ENCODE data around the gene CCNI.

CCNI gene

GRCh38 chr4:77117721-77118120, 41.9 kb upstream of the CCNI start:
- no peak for TF ChIP-seq CTCF (IDR thresholded peaks at IDR 0.05; ENCODE audit: low read depth, low read length)
- no peak overlapping the region for H3K4me3 ChIP-seq (replicated peaks in 1 of 2; ENCODE audit: low read depth in 2 of 2, low read length in 2 of 2)
- no peak for DNase-seq (ENCODE audit: low read depth in 2 of 2)

DNA sequence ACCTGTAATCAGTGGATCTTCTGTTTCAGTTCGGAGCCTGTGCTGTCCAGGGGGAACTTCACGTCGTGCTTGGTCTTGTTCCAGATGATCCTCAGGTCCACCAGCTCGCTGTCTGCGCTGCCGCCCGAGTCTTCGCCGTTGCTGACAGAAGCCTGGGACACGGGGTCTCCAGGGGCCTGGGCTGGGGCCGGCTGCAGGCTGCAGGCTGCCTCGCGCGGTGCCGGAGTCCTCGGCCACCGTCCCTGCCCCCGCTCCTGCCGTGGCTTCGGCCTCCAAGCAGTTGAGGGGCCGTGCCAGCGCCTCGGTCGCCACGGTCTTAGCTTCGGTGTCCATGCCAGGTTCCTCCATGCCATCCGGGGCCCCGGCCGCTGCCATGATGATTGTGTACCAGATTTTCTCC, 37.3 kb upstream of the CCNI start:
- no peak overlapping the region for H3K4me3 ChIP-seq (replicated peaks in 1 of 2; ENCODE audit: low read depth in 2 of 2, low read length in 2 of 2)
- no peak for DNase-seq (ENCODE audit: low read depth in 2 of 2)
- no peak for TF ChIP-seq CTCF (IDR thresholded peaks at IDR 0.05; ENCODE audit: low read depth, low read length)

GRCh38 chr4:77110730-77111129, 34.9 kb upstream of the CCNI start:
- peak in 1 of 2 donors; percentile 12 for DNase-seq (ENCODE audit: low read depth in 2 of 2)
- no peak overlapping the region for H3K4me3 ChIP-seq (replicated peaks in 1 of 2; ENCODE audit: low read depth in 2 of 2, low read length in 2 of 2)
- no peak for TF ChIP-seq CTCF (IDR thresholded peaks at IDR 0.05; ENCODE audit: low read depth, low read length)

DNA sequence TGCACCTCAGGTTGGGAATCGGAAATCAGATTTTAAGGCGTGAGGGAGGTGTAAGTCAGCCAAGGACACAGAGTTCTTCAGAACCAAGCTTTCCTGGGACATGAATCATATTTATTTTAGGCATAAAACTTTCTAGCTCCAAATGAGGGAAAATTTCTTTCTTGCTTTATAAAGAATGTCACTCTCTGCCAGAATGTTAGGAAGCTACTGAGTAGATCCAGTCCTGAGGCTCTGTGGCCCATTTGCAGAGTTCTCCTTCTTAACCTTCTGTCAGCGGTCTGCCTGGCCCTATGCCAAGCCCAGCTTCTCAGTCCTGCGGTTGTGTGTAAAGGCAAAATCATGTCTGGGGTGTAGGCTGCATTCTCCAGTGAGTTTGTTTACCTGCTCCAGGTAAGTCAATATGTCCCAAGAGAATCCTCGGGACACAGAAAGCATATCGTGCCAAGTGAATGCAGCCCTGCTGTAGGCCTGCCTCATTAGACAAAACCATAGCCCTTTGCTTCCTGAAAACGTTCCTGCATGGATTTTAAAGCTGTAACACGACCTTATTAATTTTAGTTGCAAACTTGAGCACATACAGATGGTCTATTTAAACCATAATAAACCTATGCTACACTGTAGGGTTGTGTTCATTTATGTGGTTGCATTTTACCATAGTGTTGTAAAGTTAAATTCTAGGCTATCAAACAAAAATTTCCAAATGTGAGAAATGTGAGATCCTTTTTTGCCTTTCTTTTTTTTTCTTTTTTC, 29.2 kb upstream of the CCNI start:
- DNase-seq (ENCODE audit: low read depth in 2 of 2) = peak; percentile 53 to 55
- no peak for TF ChIP-seq CTCF (IDR thresholded peaks at IDR 0.05; ENCODE audit: low read depth, low read length)
- no peak overlapping the region for H3K4me3 ChIP-seq (replicated peaks in 1 of 2; ENCODE audit: low read depth in 2 of 2, low read length in 2 of 2)

GRCh38 chr4:77104388-77104787, 28.6 kb upstream of the CCNI start:
- no peak overlapping the region for H3K4me3 ChIP-seq (replicated peaks in 1 of 2; ENCODE audit: low read depth in 2 of 2, low read length in 2 of 2)
- DNase-seq (ENCODE audit: low read depth in 2 of 2) = no peak
- no peak for TF ChIP-seq CTCF (IDR thresholded peaks at IDR 0.05; ENCODE audit: low read depth, low read length)

DNA sequence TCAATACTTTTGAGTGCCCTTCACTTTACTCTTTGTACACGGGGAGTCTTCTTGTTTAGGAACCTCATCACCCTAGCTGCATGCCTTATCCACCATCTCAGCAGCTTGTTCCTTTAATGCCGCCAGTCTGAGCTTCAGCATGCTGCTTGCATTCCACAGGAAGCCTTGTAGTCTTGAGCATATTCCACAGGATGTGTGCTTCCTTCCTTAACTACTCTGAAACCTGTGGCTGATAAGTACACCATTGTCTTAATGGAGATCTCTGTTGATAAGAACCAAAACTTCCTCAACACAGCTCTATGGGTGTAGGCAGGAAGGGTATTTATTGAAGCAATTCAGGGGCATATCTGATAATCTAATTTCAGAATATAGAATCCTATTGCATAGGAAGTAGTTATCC, 24.4 kb upstream of the CCNI start:
- TF ChIP-seq CTCF (IDR thresholded peaks at IDR 0.05; ENCODE audit: low read depth, low read length) = no peak
- peak in 1 of 2 donors; percentile 22 for DNase-seq (ENCODE audit: low read depth in 2 of 2)
- H3K4me3 ChIP-seq (replicated peaks in 1 of 2; ENCODE audit: low read depth in 2 of 2, low read length in 2 of 2) = no peak overlapping the region

- TF ChIP-seq CTCF (IDR thresholded peaks at IDR 0.05; ENCODE audit: low read depth, low read length) = no peak
- no peak for DNase-seq (ENCODE audit: low read depth in 2 of 2)
These were observed 21.8 kb upstream of the CCNI start for GRCh38 chr4:77097611-77098010.

More at GRCh38 chr4:77097611-77098010, 21.8 kb upstream of the CCNI start:
- H3K4me3 ChIP-seq (replicated peaks in 1 of 2; ENCODE audit: low read depth in 2 of 2, low read length in 2 of 2) = no peak overlapping the region
